ENCODE results near the gene CAMK4. TPM values are rescaled to one million over a fixed set of nuclear protein-coding genes. Genes with fewer than 3 reads are reported as not detected.

Gene CAMK4
- total and polyA plus RNA-seq, 2 experiments from 2014 or later: 4.2 to 7.3 TPM

DNA sequence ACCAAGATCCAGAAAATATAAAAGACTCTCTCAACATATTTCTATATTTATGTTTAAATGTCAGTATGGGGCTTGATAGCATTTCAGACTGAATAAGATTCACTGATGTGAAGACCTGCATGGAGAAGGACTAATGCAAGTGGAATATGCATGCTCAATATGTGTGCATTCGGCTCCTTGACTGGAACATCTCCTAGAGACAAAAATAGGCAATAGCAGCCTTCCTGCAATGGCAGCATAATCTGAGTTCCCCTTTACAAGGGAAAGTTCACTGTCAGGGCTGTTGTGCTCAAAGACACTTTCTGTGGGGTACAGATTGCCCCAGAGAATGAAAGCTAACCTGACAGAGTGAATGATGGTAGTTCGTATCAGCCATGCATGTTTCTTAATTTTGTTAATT is 245.7 kb downstream of the CAMK4 start:
- Histone ChIP-seq H3F3A (replicated peaks; ENCODE audit: low read depth) (no peaks in the 10 kb centered on the region), H3K36me3 (ENCODE audit: insufficient read depth) (no peaks in the 10 kb centered on the region), H3K4me3 (no peak overlapping the region), H4K20me1 (replicated peaks; ENCODE audit: insufficient read depth) (no peaks in the 10 kb centered on the region), H3K27ac (ENCODE audit: low read depth) (no peak overlapping the region), H3K4me2 (no peak overlapping the region), H3K9me2 (ENCODE audit: insufficient read depth) (peaks cover 9% of the 10 kb centered on the region; the same call in 1 of the 2 replicates), H3K27me3 (ENCODE audit: insufficient read depth) (no peaks in the 10 kb centered on the region), H2AFZ (no peak overlapping the region), H3K79me2 (replicated peaks; ENCODE audit: insufficient read depth) (no peaks in the 10 kb centered on the region), H3K4me1 (ENCODE audit: insufficient read depth) (no peaks in the 10 kb centered on the region)
- no peak overlapping the region for H3K4me3 Mint-ChIP-seq
- no peak for ATAC-seq
- peaks cover 2% of the 10 kb centered on the region; the same call in 2 of the 3 replicates for H3K36me3 Mint-ChIP-seq (ENCODE audit: low read depth)
- no peaks in the 10 kb centered on the region for H3K27me3 Mint-ChIP-seq (ENCODE audit: insufficient read depth, low read depth, poor library complexity)
- H3K27ac Mint-ChIP-seq: no peak overlapping the region
- peaks cover 2% of the 10 kb centered on the region; the same call in 1 of the 3 replicates for H3K9me3 Mint-ChIP-seq
- DNase-seq (ENCODE audit: low spot score): no peak
- TF ChIP-seq CREB1 (CRISPR knock-in tag; IDR thresholded peaks at IDR 0.05; ENCODE audit: low read depth) (no peak), EZH2 (IDR thresholded peaks at IDR 0.05; ENCODE audit: low read depth, unreplicated experiment) (no peak), ZNF114 (CRISPR knock-in tag; IDR thresholded peaks at IDR 0.05) (no peak), NANOG (IDR thresholded peaks at IDR 0.05; ENCODE audit: borderline replicate concordance) (no peak), POLR2AphosphoS5 (IDR thresholded peaks at IDR 0.05; ENCODE audit: low read depth) (no peak), JUNB (IDR thresholded peaks at IDR 0.05; ENCODE audit: unreplicated experiment) (no peak), EZH2phosphoT487 (IDR thresholded peaks at IDR 0.05; ENCODE audit: unreplicated experiment) (no peak), STAT1 (IDR thresholded peaks at IDR 0.05; ENCODE audit: unreplicated experiment) (no peak), ZNF331 (CRISPR knock-in tag; IDR thresholded peaks at IDR 0.05; ENCODE audit: low read depth) (no peak)
- TF ChIP-seq, protein P1, sequence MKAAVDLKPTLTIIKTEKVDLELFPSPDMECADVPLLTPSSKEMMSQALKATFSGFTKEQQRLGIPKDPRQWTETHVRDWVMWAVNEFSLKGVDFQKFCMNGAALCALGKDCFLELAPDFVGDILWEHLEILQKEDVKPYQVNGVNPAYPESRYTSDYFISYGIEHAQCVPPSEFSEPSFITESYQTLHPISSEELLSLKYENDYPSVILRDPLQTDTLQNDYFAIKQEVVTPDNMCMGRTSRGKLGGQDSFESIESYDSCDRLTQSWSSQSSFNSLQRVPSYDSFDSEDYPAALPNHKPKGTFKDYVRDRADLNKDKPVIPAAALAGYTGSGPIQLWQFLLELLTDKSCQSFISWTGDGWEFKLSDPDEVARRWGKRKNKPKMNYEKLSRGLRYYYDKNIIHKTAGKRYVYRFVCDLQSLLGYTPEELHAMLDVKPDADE (IDR thresholded peaks at IDR 0.05): no peak
- TF ChIP-seq, protein P2, sequence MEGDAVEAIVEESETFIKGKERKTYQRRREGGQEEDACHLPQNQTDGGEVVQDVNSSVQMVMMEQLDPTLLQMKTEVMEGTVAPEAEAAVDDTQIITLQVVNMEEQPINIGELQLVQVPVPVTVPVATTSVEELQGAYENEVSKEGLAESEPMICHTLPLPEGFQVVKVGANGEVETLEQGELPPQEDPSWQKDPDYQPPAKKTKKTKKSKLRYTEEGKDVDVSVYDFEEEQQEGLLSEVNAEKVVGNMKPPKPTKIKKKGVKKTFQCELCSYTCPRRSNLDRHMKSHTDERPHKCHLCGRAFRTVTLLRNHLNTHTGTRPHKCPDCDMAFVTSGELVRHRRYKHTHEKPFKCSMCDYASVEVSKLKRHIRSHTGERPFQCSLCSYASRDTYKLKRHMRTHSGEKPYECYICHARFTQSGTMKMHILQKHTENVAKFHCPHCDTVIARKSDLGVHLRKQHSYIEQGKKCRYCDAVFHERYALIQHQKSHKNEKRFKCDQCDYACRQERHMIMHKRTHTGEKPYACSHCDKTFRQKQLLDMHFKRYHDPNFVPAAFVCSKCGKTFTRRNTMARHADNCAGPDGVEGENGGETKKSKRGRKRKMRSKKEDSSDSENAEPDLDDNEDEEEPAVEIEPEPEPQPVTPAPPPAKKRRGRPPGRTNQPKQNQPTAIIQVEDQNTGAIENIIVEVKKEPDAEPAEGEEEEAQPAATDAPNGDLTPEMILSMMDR (conservative IDR thresholded peaks at IDR 0.05; ENCODE audit: low read depth in 2 of 2): no peak
- TF ChIP-seq, protein P3, sequence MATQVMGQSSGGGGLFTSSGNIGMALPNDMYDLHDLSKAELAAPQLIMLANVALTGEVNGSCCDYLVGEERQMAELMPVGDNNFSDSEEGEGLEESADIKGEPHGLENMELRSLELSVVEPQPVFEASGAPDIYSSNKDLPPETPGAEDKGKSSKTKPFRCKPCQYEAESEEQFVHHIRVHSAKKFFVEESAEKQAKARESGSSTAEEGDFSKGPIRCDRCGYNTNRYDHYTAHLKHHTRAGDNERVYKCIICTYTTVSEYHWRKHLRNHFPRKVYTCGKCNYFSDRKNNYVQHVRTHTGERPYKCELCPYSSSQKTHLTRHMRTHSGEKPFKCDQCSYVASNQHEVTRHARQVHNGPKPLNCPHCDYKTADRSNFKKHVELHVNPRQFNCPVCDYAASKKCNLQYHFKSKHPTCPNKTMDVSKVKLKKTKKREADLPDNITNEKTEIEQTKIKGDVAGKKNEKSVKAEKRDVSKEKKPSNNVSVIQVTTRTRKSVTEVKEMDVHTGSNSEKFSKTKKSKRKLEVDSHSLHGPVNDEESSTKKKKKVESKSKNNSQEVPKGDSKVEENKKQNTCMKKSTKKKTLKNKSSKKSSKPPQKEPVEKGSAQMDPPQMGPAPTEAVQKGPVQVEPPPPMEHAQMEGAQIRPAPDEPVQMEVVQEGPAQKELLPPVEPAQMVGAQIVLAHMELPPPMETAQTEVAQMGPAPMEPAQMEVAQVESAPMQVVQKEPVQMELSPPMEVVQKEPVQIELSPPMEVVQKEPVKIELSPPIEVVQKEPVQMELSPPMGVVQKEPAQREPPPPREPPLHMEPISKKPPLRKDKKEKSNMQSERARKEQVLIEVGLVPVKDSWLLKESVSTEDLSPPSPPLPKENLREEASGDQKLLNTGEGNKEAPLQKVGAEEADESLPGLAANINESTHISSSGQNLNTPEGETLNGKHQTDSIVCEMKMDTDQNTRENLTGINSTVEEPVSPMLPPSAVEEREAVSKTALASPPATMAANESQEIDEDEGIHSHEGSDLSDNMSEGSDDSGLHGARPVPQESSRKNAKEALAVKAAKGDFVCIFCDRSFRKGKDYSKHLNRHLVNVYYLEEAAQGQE (IDR thresholded peaks at IDR 0.05; ENCODE audit: unreplicated experiment): no peak
- TF ChIP-seq, protein P4, sequence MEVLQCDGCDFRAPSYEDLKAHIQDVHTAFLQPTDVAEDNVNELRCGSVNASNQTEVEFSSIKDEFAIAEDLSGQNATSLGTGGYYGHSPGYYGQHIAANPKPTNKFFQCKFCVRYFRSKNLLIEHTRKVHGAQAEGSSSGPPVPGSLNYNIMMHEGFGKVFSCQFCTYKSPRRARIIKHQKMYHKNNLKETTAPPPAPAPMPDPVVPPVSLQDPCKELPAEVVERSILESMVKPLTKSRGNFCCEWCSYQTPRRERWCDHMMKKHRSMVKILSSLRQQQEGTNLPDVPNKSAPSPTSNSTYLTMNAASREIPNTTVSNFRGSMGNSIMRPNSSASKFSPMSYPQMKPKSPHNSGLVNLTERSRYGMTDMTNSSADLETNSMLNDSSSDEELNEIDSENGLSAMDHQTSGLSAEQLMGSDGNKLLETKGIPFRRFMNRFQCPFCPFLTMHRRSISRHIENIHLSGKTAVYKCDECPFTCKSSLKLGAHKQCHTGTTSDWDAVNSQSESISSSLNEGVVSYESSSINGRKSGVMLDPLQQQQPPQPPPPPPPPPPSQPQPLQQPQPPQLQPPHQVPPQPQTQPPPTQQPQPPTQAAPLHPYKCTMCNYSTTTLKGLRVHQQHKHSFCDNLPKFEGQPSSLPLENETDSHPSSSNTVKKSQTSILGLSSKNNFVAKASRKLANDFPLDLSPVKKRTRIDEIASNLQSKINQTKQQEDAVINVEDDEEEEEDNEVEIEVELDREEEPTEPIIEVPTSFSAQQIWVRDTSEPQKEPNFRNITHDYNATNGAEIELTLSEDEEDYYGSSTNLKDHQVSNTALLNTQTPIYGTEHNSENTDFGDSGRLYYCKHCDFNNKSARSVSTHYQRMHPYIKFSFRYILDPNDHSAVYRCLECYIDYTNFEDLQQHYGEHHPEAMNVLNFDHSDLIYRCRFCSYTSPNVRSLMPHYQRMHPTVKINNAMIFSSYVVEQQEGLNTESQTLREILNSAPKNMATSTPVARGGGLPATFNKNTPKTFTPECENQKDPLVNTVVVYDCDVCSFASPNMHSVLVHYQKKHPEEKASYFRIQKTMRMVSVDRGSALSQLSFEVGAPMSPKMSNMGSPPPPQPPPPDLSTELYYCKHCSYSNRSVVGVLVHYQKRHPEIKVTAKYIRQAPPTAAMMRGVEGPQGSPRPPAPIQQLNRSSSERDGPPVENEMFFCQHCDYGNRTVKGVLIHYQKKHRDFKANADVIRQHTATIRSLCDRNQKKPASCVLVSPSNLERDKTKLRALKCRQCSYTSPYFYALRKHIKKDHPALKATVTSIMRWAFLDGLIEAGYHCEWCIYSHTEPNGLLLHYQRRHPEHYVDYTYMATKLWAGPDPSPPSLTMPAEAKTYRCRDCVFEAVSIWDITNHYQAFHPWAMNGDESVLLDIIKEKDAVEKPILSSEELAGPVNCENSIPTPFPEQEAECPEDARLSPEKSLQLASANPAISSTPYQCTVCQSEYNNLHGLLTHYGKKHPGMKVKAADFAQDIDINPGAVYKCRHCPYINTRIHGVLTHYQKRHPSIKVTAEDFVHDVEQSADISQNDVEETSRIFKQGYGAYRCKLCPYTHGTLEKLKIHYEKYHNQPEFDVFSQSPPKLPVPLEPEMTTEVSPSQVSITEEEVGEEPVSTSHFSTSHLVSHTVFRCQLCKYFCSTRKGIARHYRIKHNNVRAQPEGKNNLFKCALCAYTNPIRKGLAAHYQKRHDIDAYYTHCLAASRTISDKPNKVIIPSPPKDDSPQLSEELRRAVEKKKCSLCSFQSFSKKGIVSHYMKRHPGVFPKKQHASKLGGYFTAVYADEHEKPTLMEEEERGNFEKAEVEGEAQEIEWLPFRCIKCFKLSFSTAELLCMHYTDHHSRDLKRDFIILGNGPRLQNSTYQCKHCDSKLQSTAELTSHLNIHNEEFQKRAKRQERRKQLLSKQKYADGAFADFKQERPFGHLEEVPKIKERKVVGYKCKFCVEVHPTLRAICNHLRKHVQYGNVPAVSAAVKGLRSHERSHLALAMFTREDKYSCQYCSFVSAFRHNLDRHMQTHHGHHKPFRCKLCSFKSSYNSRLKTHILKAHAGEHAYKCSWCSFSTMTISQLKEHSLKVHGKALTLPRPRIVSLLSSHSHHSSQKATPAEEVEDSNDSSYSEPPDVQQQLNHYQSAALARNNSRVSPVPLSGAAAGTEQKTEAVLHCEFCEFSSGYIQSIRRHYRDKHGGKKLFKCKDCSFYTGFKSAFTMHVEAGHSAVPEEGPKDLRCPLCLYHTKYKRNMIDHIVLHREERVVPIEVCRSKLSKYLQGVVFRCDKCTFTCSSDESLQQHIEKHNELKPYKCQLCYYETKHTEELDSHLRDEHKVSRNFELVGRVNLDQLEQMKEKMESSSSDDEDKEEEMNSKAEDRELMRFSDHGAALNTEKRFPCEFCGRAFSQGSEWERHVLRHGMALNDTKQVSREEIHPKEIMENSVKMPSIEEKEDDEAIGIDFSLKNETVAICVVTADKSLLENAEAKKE (CRISPR knock-in tag; IDR thresholded peaks at IDR 0.05): no peak
- H3K4me1 Mint-ChIP-seq: no peaks in the 10 kb centered on the region
